IMR-90 (cell line): Measurements from ENCODE around the gene EME2. TPM values are rescaled to one million over a fixed set of nuclear protein-coding genes. Genes with fewer than 3 reads are reported as not detected.

Source experiments
- ATAC-seq: fragments of 200-7000 bp; cut with Tn5 transposase; 2 replicates; pipeline ENCODE4 v1.9.1; 2020; ENCODE audit warnings: low read depth, mild to moderate bottlenecking, moderate library complexity
- BruUV-seq: library from RNA; stranded (reverse); fragments of 400-500 nt; replicated peaks from 2 replicates; lab custom pipeline; 2021; lab: Mats Ljungman, UMichigan
- CTCF ChIA-PET: fragments of 300-600 bp; formaldehyde crosslinking; extraction: SDS; loops from one replicate; lab custom pipeline; 2021; ENCODE audit warnings: antibody characterized with exemption; lab: Yijun Ruan, JAX
- POLR2A ChIA-PET: fragments of 300-600 bp; sonication (Branson Sonifier 250); formaldehyde crosslinking; loops from one replicate; lab custom pipeline; 2022; ENCODE audit warnings: antibody characterized with exemption; ENCODE audit not compliant: unreplicated experiment; lab: Charles Lee
- DNase-seq: peaks from one replicate; pipeline ENCODE4 v3.0.0; 2013
- H2AFZ ChIP-seq: replicated peaks from 2 replicates; pipeline ENCODE3; 2013; ENCODE audit warnings: low read length, mild to moderate bottlenecking; ENCODE audit not compliant: poor library complexity
- H2AK5ac ChIP-seq: 2 replicates; pipeline ENCODE4 v1.6.1; 2013; ENCODE audit warnings: low read depth, low read length, inconsistent platforms
- H2AK9ac ChIP-seq: replicated peaks from 2 replicates; pipeline ENCODE3; 2013; ENCODE audit warnings: mild to moderate bottlenecking, low read depth, low read length, moderate library complexity; ENCODE audit not compliant: poor library complexity
- H2BK120ac ChIP-seq: 2 replicates; pipeline ENCODE4 v1.6.1; 2013; ENCODE audit warnings: low read depth, low read length, inconsistent platforms
- H2BK15ac ChIP-seq: 3 replicates; pipeline ENCODE4 v1.6.1; 2013; ENCODE audit warnings: low read depth, low read length, inconsistent platforms
- H2BK20ac ChIP-seq: 2 replicates; pipeline ENCODE4 v1.6.1; 2013; ENCODE audit warnings: low read depth, mild to moderate bottlenecking, inconsistent platforms, low read length, moderate library complexity
- H2BK5ac ChIP-seq: 2 replicates; pipeline ENCODE4 v1.6.1; 2013; ENCODE audit warnings: mild to moderate bottlenecking, low read depth, low read length, inconsistent platforms; ENCODE audit not compliant: poor library complexity, severe bottlenecking
- H3K14ac ChIP-seq: replicated peaks from 2 replicates; pipeline ENCODE4 v1.6.1; 2013; ENCODE audit warnings: low read depth, low read length, inconsistent platforms
- H3K18ac ChIP-seq: 2 replicates; pipeline ENCODE4 v1.6.1; 2013; ENCODE audit warnings: low read depth, low read length, control low read depth
- H3K23ac ChIP-seq: 2 replicates; pipeline ENCODE4 v1.6.1; 2013; ENCODE audit warnings: low read depth, low read length, inconsistent platforms
- H3K27ac ChIP-seq: 2 replicates; pipeline ENCODE4 v1.5.1; 2013; ENCODE audit warnings: mild to moderate bottlenecking, control low read depth, low read length; ENCODE audit not compliant: insufficient read depth
- H3K27me3 ChIP-seq: 2 replicates; pipeline ENCODE4 v1.6.1; 2013; ENCODE audit warnings: low read length; ENCODE audit not compliant: control insufficient read depth, insufficient read depth
- H3K36me3 ChIP-seq: 2 replicates; pipeline ENCODE4 v1.6.1; 2013; ENCODE audit warnings: low read length, mixed read lengths; ENCODE audit not compliant: control insufficient read depth, insufficient read depth
- H3K4ac ChIP-seq: 2 replicates; pipeline ENCODE4 v1.6.1; 2013; ENCODE audit warnings: low read depth, low read length, inconsistent platforms
- H3K4me1 ChIP-seq: 2 replicates; pipeline ENCODE4 v1.6.1; 2013; ENCODE audit warnings: low read length, mixed read lengths; ENCODE audit not compliant: control insufficient read depth, insufficient read depth
- H3K4me2 ChIP-seq: 2 replicates; pipeline ENCODE4 v1.6.1; 2013; ENCODE audit warnings: low read depth, mild to moderate bottlenecking, control low read depth, low read length, moderate library complexity
- H3K4me3 ChIP-seq: 2 replicates; pipeline ENCODE4 v1.5.1; 2013; ENCODE audit warnings: low read depth, mild to moderate bottlenecking, control low read depth, low read length, moderate library complexity; ENCODE audit not compliant: insufficient read depth
- H3K56ac ChIP-seq: 2 replicates; pipeline ENCODE4 v1.6.1; 2013; ENCODE audit warnings: low read length, inconsistent platforms; ENCODE audit not compliant: insufficient read depth; ENCODE audit errors: extremely low read depth
- H3K79me1 ChIP-seq, 2 experiments: 2 replicates each; pipeline ENCODE4 v1.6.1; 2013; ENCODE audit warnings: low read length in 2 of 2, inconsistent platforms in 1 of 2, low read depth in 1 of 2
- H3K9ac ChIP-seq: 2 replicates; pipeline ENCODE4 v1.6.1; 2013; ENCODE audit warnings: low read depth, low read length, control low read depth
- H3K9me1 ChIP-seq: 2 replicates; pipeline ENCODE4 v1.6.1; 2013; ENCODE audit warnings: low read length, inconsistent platforms; ENCODE audit not compliant: insufficient read depth
- H3K9me3 ChIP-seq: 2 replicates; pipeline ENCODE4 v1.6.1; 2013; ENCODE audit warnings: low read length; ENCODE audit not compliant: control insufficient read depth, insufficient read depth
- H4K20me1 ChIP-seq: 2 replicates; pipeline ENCODE4 v1.6.1; 2013; ENCODE audit warnings: low read length, inconsistent platforms; ENCODE audit not compliant: insufficient read depth
- H4K5ac ChIP-seq: 2 replicates; pipeline ENCODE4 v1.6.1; 2013; ENCODE audit warnings: mild to moderate bottlenecking, low read depth, low read length, control low read depth
- H4K8ac ChIP-seq, 2 experiments: 2 replicates each; pipeline ENCODE4 v1.6.1; 2013; ENCODE audit warnings: low read depth in 2 of 2, low read length in 2 of 2, control low read depth in 1 of 2, inconsistent platforms in 1 of 2
- H4K91ac ChIP-seq: 2 replicates; pipeline ENCODE4 v1.6.1; 2013; ENCODE audit warnings: low read depth, low read length, inconsistent platforms; ENCODE audit not compliant: insufficient read depth
- CHD1 ChIP-seq: IDR thresholded peaks from 2 replicates; pipeline ENCODE4 v1.6.1; 2012; ENCODE audit warnings: low read depth, low read length, improper control_type of control experiment
- MXI1 ChIP-seq: IDR thresholded peaks from 2 replicates; pipeline ENCODE4 v1.6.1; 2012; ENCODE audit warnings: low read depth, mild to moderate bottlenecking, low read length, moderate library complexity, borderline replicate concordance
- POLR2A ChIP-seq: IDR thresholded peaks from 2 replicates; pipeline ENCODE4 v1.6.1; 2012; ENCODE audit warnings: mild to moderate bottlenecking, low read depth, low read length
- RCOR1 ChIP-seq: IDR thresholded peaks from 2 replicates; pipeline ENCODE4 v1.6.1; 2012; ENCODE audit warnings: mild to moderate bottlenecking, low read length, improper control_type of control experiment; ENCODE audit not compliant: insufficient replicate concordance
- RFX5 ChIP-seq: IDR thresholded peaks from 2 replicates; pipeline ENCODE4 v1.8.0; 2012; ENCODE audit warnings: low read depth, mild to moderate bottlenecking, low read length, moderate library complexity
- SMC3 ChIP-seq: fragments of 150-350 bp; IDR thresholded peaks from 2 replicates; pipeline ENCODE4 v1.6.1; 2016; ENCODE audit warnings: low read depth, mild to moderate bottlenecking, antibody characterized with exemption, low read length, moderate library complexity
- WGBS, 2 experiments: methylation state at CpG; one replicate each; pipeline versions ENCODE4 v1.1.5 to v1.1.7; 2013; ENCODE audit warnings: missing lambda C conversion rate in 2 of 2; ENCODE audit not compliant: insufficient read length in 1 of 2; ENCODE audit errors: extremely low coverage in 2 of 2; 5-methylcytosine and 5-hydroxymethylcytosine counted together
- dilution Hi-C: fragments of 300-500 bp; cut with HindIII; formaldehyde crosslinking; loops from one replicate; pipeline ENCODE4 v1.14.3; 2018; ENCODE audit warnings: low sequenced_read_pairs; ENCODE audit not compliant: unreplicated experiment
- in situ Hi-C: fragments of 300-500 bp; cut with MboI; formaldehyde crosslinking; loops from 3 replicates; pipeline ENCODE4 v1.14.3; 2019; ENCODE audit warnings: low sequenced_read_pairs, inconsistent platforms, mixed read lengths
- intact Hi-C: fragments of 100-400 bp; cut with micrococcal nuclease; formaldehyde crosslinking; loops from 2 replicates; pipeline ENCODE4 v1.10.0; 2022
- polyA plus RNA-seq, 3 experiments: library from polyadenylated mRNA; depleted of rRNA; stranded (reverse); fragments of >200 nt; gene quantifications; 2 replicates each; pipeline ENCODE4 v1.2.3, GENCODE V29; 2012; ENCODE audit warnings: low replicate concordance in 1 of 3
- total RNA-seq: library from RNA; depleted of rRNA; stranded (reverse); fragments of >200 nt; gene quantifications from 2 replicates; pipeline ENCODE4 v1.2.3, GENCODE V29; 2012
- TF ChIP-seq, protein P1 (sequence below): fragments of 150-350 bp; IDR thresholded peaks from 2 replicates; pipeline ENCODE4 v1.6.1; 2017; ENCODE audit warnings: mild to moderate bottlenecking, antibody characterized with exemption, low read length, low read depth
- TF ChIP-seq, protein P2 (sequence below): conservative IDR thresholded peaks from 2 replicates; pipeline ENCODE4 v1.5.1; 2012; ENCODE audit warnings: mild to moderate bottlenecking, low read depth, low read length, improper control_type of control experiment

Gene EME2
- total and polyA plus RNA-seq, 2 of the 4 experiments (the other 2 are of a cell fraction) = 1.3 to 9.6 TPM

DNA sequence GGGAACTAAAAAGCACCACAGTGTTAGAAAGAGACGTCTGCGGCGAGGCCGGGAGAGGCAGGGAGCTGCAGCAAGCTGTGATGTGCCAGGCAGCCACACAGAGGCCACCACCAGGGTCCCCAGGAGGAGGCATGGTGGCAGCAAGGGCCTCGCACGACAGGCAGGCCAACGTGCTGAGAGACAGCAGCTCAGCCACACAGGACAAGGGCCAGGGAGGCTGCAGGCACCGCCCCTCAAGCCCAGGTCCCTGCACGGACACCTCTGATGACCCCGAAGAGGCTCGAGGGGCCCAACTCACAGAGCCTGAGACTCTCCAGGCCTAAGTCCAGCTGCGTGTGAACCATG is 48.3 kb downstream of the EME2 start:
- CTCF ChIA-PET = no interaction called here
- dilution Hi-C loops = no loop called here

More for the DNA sequence above, 48.3 kb downstream of the EME2 start:
- H2BK15ac ChIP-seq = no peak overlapping the region
- H4K91ac ChIP-seq = no peak overlapping the region
- no peaks in the 10 kb centered on the region; the same call in 1 of the 2 replicates for H3K9me1 ChIP-seq
- H4K5ac ChIP-seq = no peak overlapping the region
- H2BK120ac ChIP-seq = no peak overlapping the region
- peaks cover 8 to 27% of the 10 kb centered on the region in 2 experiments; a peak in 3 of 4 replicates for H3K79me1 ChIP-seq
- H3K36me3 ChIP-seq = peaks cover 16% of the 10 kb centered on the region
- no peak overlapping the region for H3K4ac ChIP-seq
- H3K9me3 ChIP-seq = no peaks in the 10 kb centered on the region
- no peak overlapping the region for H3K14ac ChIP-seq
- in situ Hi-C loops = no loop called here
- ATAC-seq (no peak), DNase-seq (no peak)
- H3K27me3 ChIP-seq = no peaks in the 10 kb centered on the region
- no TSS peak for BruUV-seq
- H3K18ac ChIP-seq = no peak overlapping the region
- TF ChIP-seq, protein P1, sequence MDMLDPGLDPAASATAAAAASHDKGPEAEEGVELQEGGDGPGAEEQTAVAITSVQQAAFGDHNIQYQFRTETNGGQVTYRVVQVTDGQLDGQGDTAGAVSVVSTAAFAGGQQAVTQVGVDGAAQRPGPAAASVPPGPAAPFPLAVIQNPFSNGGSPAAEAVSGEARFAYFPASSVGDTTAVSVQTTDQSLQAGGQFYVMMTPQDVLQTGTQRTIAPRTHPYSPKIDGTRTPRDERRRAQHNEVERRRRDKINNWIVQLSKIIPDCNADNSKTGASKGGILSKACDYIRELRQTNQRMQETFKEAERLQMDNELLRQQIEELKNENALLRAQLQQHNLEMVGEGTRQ = no peak
- TF ChIP-seq SMC3 (no peak), POLR2A (no peak), MXI1 (no peak), RCOR1 (no peak), RFX5 (no peak), CHD1 (no peak)
- TF ChIP-seq, protein P2, sequence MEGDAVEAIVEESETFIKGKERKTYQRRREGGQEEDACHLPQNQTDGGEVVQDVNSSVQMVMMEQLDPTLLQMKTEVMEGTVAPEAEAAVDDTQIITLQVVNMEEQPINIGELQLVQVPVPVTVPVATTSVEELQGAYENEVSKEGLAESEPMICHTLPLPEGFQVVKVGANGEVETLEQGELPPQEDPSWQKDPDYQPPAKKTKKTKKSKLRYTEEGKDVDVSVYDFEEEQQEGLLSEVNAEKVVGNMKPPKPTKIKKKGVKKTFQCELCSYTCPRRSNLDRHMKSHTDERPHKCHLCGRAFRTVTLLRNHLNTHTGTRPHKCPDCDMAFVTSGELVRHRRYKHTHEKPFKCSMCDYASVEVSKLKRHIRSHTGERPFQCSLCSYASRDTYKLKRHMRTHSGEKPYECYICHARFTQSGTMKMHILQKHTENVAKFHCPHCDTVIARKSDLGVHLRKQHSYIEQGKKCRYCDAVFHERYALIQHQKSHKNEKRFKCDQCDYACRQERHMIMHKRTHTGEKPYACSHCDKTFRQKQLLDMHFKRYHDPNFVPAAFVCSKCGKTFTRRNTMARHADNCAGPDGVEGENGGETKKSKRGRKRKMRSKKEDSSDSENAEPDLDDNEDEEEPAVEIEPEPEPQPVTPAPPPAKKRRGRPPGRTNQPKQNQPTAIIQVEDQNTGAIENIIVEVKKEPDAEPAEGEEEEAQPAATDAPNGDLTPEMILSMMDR = no peak
- intact Hi-C loops = no loop called here
- H2BK20ac ChIP-seq = no peak overlapping the region
- no peak overlapping the region for H3K56ac ChIP-seq
- no peak overlapping the region for H4K8ac ChIP-seq
- no peak overlapping the region for H2AK5ac ChIP-seq
- no peak overlapping the region for H3K4me3 ChIP-seq
- no peak overlapping the region for H3K27ac ChIP-seq
- H3K4me1 ChIP-seq = peaks cover 4% of the 10 kb centered on the region; the same call in 1 of the 2 replicates
- 0 out of 2 replicates have a peak, but pooled peaks cover 3% of the 10 kb centered on the region for H4K20me1 ChIP-seq
- H2AFZ ChIP-seq = peak overlapping the region; percentile 32
- no peak overlapping the region for H2BK5ac ChIP-seq
- no peak overlapping the region for H2AK9ac ChIP-seq
- H3K23ac ChIP-seq = no peak overlapping the region
- no peak overlapping the region for H3K4me2 ChIP-seq
- POLR2A ChIA-PET = no interaction called here
- WGBS, 2 experiments = 85% methylated on average over 6 of the region's 12 CpGs; no CpG with 5 or more reads in 1 of the 2 experiments
- H3K9ac ChIP-seq = no peak overlapping the region
